ENCODE results near the gene WSB2.

WSB2 gene

DNA sequence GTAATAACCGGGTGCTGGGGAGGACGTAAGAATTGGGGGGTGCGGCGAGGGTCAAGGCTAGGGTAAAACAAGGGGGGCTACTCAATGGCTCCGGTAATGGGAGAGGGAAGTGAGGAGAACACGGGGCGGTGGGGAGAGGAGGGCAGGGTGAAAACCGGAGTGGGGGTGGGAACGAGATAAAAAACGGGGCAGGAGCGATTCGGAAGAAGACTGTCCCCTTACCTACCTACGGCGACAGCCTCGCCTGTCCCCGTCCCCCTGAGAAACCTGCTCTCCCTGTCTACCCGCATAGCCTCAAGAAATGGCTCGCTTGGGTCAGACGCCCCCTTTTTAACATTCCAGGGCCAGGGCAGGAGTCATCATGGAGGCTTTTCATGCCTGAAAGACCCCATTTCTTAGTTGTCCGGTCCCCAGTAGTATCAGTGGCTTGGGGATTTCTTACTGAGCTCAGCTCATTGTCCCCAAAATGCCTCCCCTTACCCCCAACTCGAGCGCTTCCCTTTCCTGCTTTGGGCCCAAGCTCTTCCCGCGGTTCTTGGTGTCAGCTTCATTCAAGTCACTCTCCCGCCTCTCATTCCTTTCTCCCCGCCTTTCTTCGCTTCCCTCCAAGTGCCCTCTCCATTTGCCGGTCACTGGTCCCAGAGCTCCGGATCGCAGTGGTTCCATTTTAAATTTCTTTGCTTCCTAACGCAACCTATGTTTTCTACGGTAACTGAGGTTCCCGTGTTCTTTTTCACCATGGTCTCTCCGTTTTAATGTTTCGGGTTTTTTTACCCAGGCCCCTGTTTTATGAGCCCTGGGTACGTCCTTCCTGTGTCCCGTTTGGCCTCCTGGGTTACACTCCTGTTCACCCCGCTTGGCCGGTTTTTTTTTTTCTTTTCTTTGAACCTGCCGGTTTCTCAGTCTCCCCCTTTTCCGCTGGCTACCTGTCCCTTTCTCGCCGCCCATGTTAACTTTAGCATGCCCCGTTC is 1.2 kb upstream of the WSB2 start:
- peak overlapping the region; percentile 80 for H3K4me3 ChIP-seq (ENCODE audit: low read depth, low read length)

DNA sequence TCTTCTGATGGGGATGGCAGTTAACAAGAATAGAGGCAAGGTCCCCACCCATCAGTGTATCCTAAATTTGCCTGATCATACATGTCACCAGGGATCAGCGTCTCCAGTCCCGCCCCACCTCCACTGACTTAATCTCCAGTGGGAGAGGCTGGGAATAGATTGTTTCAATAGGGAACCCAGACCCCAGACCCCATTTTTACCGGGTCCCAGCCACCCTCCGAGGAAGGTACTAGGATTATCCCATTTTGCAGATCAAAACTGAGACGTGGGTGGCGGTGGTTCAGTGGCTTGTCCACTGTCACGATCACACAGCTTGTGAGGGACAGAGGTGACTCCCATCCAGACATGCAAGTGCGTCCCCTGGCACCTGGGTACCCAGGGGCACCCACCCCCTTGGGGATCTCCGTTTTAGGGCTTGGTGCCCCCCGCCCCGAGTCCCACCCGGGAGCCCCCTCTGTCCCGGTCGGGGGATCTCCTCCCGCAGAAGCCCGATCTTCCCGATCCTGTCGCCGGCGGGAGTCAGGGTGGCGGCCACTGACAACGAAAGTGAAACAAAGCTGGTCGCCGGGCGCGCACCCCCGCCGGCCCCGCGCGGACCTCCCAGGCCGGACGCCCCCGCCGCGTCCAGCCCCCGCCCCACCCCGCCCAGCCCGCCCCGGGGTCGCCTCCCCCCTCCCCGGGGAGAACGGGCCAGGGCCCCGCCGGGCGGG is 523 bp downstream of the WSB2 start:
- peak overlapping the region; percentile 67 for H3K4me3 ChIP-seq (ENCODE audit: low read depth, low read length)

DNA sequence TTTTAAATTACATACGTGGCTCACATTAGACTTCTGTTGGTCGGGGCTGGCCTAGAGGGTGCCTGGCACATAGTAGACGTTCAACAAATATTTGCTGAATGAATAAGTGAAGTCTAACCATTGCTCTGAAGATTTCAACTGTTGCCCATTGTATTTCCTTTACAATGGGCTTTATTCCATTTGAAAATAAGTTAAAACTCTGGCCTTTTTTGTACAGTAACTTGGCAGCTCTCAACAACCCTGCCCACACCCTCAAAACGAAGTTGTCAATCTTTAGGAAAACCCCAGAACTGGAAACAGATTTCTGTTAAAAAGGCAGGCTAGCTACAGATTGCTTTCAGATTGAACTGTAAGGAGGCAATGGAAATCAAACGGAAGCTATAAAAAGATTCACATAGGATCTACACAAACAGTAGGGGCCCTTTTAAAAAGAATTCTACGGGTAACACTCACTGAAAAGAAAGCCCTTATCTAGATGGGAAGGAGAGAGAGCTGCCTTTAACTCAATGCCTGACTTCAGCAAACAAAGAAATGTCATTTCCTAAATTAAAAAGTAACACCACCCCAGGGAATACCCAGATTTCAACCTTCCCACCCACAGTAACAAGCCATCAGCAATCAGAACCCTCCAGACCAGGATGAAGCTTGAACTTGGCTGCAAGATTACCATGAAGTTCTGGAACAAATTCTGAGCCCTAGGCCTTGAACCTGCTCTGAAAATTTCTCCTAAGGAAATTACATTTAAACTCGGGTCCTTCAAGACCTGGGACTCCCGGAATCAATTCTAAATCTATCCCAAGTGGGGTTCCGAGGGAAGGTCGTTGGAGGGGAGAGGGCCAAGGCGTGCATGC is 1.4 kb downstream of the WSB2 start:
- H3K4me3 ChIP-seq (ENCODE audit: low read depth, low read length): peak overlapping the region; percentile 67

DNA sequence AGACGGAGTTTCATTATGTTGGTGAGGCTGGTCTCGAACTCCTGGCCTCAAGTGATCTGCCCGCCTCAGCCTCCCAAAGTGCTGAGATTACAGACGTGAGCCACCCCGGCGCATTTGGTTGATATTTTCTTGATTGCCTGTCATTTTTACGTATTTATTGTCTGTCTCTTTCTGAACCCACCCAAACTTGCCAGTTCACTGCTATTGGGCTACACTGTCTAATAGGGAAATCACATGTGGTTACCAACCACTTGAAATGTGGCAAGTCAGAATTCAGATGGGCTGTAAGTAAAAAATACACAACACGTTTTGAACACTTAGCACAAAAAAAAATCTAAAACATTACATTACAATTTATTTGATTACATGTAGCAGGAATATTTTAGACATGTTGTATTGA is 2.1 kb downstream of the WSB2 start:
- H3K4me3 ChIP-seq (ENCODE audit: low read depth, low read length): no peak overlapping the region

DNA sequence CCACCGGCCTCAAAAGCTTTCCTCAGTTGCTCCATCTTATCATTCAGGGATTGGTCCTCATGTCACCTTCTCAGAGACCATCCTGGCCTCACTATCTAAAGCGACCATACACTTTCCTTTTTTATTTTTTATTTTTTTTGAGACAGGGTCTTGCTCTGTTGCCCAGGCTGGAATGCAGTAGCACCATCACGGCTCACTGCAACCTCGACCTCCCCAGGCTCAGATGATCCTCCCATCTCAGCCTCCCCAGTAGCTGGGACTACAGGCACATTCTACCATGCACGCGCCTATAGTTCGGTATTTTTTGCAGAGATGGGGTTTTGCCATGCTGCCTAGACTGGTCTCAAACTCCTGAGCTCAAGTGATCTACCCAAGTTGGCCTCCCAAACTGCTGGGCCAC is 2.8 kb downstream of the WSB2 start:
- no peak overlapping the region for H3K4me3 ChIP-seq (ENCODE audit: low read depth, low read length)

DNA sequence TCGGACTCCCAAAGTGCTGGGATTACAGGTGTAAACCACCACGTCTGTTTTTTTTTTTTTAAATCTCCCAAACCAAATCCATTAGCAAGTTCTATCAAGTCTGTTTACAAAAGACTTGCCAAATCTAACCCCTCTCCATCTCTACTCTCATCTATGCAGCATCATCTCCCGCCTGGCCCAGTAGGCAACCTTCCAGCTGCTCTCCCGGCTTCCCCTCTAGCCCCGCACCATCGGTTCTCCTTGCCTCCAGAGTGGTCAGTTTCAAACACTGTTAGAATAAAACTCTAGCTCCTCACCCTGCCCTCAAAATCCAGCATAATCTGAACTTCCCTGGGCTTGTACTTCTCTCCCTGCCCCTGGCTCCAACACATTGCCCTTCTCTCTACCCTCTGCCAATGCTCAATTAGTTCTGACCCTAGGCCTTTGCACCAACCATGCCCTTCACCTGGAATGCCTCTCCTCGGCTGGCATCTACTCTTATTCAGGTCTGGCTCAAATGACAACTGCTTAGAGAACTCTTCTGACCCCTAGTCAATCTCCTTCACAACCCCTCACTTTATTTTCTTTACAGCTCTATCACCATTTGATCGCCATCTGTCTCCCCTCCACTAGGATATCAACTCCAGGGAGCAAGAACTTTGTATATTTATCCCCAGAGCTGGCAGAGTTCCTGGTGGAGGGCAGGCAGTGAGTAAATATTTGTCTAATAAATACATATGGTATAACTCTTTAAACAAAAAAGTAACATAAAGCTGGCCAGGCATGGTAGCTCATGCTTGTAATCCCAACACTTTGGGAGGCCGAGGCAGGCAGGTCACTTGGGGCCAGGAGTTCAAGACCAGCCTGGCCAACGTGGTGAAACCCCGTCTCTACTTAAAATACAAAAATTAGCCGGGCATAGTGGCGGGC is 4.9 kb downstream of the WSB2 start:
- no peak overlapping the region for H3K4me3 ChIP-seq (ENCODE audit: low read depth, low read length)

DNA sequence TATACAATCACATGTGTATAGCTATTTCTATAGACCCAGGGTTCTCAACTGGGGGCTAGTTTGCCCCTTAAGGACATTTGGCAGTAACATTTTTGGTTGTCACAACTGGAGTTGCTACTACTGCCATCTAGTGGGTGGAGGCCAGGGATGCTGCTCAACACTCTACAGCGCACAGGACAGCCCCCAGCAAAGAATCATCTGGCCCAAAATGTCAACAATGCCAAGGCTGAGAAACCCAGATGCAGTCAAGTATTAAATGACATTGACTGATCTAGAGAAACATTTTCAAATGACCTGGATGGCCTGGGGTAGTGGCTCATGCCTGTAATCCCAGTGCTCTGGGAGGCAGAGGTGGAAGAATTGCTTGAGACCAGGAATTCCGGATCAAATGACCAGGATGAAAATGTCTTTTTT is 5.8 kb downstream of the WSB2 start:
- H3K4me3 ChIP-seq (ENCODE audit: low read depth, low read length): no peak overlapping the region

DNA sequence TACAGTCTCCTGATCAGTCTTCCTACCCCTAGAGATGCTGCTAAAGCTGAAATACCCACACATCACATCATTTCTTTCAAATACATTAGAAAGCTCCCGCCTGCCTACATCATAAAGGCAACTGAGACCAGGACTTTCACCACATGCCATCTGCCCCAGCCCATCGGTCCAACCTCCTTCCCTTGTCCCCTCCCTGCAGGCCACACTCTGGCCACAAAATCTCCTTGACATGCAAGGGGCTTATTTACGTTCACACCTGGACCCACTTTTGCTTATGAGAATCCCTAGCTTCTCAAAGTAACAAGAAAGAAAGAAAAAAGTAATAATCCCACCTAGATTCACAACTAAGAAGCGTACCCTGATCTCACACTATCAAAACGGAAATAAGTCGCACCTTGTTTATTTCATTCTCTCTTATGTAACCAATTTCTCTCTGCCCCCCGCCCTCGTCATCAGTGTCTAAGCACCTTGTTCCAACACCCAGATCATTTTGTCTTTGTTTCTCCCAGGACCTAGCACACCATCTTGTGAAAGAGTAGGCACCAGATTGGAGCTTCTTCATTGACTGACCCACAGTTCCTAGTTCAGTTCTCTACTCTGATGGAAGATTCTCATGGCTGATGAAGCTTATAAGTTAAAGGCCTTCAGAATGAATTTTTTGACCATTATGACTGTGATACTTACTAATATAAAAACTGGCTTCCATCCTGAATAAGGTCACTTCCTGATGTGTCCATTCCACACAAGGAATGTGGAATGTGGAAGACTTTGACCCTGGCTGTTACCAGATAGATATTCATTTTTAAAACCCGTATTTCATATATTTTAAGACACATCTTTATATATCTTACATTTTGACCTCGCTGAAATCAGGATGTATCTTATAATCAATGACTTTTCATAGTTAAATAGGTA is 7.7 kb downstream of the WSB2 start:
- H3K4me3 ChIP-seq (ENCODE audit: low read depth, low read length): no peak overlapping the region

DNA sequence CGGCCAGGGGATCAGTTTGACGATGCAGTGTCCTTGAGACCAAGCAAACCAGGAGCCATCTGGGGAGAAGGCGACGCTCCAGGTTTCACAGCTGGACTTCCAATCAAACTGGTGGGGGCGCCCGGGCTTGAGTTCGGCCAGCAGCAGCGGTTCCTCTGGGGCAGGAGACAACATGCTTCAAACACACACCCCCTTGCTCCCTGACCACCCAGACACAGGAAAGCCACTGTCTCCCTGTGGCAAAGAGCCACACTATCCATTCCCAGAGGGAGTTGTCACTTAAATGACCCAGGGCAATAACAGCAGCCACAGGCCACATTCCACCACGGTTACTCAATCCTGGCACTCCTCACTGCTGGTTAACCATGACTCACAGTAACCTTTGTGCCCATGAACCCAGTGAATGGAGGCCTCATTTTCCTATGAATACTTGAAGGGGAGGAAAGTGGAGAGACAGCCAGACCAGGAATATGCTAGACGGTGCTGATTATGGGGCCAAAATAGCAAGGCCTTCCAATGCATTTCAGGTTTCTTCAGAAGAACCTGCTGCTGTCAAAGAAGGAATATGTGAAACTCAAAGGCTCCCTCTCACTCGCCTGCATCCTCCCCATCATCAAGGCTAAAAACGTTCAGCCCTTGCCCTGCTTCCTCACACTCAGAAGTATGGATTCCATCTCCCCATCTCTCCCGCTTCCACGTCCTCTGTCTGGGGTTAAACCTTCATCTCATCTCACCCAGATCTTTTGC is 8.5 kb downstream of the WSB2 start:
- H3K4me3 ChIP-seq (ENCODE audit: low read depth, low read length): no peak overlapping the region

DNA sequence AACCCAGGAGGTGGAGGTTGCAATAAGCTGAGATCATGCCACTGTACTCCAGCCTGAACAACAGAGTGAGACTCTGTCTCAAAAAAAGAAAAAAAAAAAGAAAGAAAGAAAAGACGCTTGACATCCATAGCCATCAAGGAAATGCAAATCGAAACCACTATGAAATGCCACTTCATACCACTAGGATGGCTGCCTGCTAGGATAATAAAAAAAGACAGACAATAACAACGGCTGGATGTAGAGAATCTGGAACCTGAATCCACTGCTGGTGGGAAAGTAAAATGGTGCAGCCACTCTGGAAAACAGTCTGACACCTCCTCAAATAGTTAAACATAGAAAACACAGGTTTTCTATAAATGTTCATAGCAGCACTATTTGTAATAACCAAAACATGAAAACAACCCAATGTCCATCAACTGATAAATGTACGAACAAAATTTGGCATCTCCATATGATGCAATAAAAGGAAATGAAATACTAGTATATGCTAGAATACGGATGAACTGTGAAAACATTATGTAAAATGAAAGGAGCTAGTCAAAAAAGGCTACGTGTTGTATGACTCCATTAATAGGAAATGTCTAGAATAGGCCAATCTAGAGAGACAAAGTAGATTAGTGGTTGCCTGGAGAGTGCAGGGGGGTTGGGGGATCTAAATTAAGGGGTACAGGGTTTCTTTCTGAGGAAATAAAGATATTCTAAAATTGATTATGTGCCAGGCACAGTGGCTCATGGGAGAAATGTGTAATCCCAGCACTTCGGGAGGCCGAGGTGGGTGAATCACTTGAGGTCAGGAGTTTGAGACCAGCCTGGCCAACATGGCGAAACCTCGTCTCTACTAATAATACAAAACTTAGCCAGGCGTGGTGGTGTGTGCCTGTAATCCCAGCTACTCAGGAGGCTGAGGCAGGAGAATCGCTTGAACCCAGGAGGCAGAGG is 9.7 kb downstream of the WSB2 start:
- H3K4me3 ChIP-seq (ENCODE audit: low read depth, low read length): no peak overlapping the region

DNA sequence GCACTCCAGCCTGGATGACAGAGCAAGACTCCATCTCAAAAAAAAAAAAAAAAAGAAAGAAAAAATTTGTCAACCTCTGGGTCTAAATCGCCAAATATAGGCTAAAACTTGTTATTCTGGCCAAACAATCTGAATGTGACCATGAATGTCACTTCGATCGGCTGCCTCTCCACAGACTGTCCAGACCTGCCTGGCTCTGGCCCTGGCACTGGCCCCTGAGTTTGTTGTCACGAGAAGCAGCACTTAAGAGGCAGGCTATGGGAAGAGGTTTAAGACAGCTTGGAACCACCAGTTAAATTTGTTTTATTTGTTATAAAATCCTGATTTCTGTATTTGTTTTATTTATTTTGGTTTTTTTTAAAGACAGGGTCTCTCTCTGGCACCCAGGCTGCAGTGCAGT is 14.5 kb downstream of the WSB2 start:
- H3K4me3 ChIP-seq (ENCODE audit: low read depth, low read length): no peak overlapping the region

DNA sequence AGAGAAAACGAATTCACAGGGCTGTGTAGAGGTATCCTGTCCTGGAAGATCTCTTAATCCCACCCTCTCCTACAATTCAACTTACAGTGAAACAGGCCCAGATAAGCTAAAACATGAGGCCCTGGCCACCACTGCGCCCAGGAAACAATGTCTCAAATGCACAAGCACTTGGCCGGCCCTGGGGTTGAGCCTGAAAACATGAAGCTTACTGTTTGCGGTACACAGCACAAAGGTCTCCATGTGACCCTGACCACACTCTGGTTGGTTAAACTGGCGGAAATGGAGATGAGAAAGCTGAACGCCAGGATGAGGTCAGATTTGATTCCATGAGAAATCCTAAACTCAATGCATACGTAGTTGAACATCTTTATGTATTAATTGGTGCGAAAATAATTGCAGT is 16.4 kb downstream of the WSB2 start:
- H3K4me3 ChIP-seq (ENCODE audit: low read depth, low read length): no peak overlapping the region

DNA sequence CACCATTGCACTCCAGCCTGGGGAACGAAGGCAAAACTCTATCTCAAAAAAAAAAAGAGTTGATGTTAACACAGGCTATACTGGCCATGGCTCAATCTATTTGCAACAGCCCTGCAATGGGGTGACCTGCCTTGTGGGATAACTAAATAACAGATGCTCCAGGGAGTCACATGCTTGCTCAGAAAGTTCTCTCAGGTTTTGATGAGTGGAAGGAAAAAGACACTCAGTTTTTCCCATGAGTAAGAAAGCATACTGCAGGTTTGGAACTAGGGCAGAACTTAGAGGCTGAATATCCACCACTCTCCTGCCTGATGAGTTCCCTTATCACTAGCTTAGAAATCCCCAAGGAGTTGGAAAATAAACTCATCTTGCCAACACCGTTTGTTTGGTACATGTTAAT is 16.9 kb downstream of the WSB2 start:
- no peak overlapping the region for H3K4me3 ChIP-seq (ENCODE audit: low read depth, low read length)

DNA sequence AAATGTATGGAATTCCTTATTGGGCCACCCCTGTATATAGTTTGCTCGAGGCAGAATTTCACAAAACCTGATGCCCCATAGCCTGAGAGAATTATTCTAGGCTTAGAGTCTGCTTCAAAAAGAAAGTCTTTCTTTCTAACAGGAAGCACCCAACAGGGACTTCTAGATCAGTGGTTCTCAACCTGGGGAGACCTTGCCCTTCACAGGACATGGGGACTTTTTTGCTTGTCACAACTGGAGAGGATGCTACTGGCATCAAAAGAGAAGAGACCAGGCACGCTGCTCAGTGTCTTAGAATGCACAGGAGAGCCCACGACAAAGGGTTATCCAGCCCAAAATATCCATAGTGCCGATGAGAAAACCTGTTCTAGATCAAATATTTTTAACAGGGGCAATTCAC is 18.9 kb downstream of the WSB2 start:
- H3K4me3 ChIP-seq (ENCODE audit: low read depth, low read length): no peak overlapping the region

DNA sequence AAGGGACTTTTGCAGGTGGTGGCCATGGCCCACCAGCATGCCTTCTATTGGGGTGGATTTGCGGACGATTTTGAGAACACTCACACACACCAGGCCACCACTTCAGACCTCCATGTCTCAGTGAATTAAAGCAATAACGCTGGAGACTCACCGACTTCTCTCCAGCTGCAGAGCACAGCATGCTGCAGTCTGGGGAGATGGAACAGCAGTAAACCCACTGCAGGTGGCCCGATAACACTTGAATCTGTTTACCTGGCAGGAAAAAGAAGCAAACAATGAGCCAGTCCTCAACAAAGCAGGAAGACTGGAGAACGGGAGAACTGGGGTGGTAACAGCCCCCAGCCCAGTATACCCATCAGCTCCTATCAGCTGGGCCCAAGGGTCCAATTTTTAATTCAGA is 22.8 kb downstream of the WSB2 start:
- H3K4me3 ChIP-seq (ENCODE audit: low read depth, low read length): no peak overlapping the region

DNA sequence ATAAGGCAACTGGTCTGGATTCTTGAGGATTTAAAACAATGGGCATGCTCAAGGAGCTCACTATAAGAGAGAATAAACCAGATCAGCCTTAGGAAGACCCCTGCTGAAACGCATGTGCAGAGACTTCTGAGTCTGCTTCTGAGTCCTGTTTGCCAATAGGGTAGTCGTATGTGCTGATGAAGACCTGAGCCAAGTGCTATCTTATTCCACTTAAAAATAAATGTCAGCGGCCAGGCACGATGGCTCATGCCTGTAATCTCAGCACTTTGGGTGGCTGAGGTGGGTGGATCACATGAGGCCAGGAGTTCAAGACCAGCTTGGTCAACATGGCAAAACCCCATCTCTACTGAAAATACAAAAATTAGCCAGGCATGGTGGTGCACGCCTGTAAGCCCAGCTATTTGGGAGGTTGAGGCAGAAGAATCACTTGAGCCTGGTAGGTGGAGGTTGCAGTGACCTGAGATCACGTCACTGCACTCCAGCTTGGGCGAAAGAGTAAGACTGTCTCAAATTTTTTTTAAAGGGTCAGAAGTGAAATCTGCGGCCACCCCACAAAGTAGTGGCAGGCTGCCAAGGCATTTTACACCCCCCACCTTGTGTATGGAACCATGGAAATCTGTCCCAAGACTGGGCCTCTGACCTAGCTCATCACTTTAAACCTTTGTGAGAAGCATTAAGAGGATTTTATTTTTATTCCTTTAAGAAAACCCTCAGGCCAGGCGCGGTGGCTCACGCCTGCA is 24.1 kb downstream of the WSB2 start:
- H3K4me3 ChIP-seq (ENCODE audit: low read depth, low read length): no peak overlapping the region
